WTC11 (cell line): ENCODE measurements around the gene BOLL.

ENCODE experiments used
- RELA ChIP-seq: sonication (generic); formaldehyde crosslinking; IDR thresholded peaks from 2 replicates; pipeline ENCODE4 v1.8.1; 2022; ENCODE audit warnings: missing genetic modification reagents, mild to moderate bottlenecking, borderline replicate concordance
- ZNF138 ChIP-seq: sonication (generic); formaldehyde crosslinking; conservative IDR thresholded peaks from 2 replicates; pipeline ENCODE4 v1.8.1; 2022; ENCODE audit warnings: mild to moderate bottlenecking, moderate library complexity, missing genetic modification reagents
- TF ChIP-seq, protein P1 (sequence below): fragments of 200-600 bp; IDR thresholded peaks from 2 replicates; pipeline ENCODE4 v1.8.0; 2022; ENCODE audit warnings: antibody characterized with exemption
- TF ChIP-seq, protein P2 (sequence below): sonication (generic); formaldehyde crosslinking; IDR thresholded peaks from 2 replicates; pipeline ENCODE4 v1.8.0; 2022; ENCODE audit warnings: mild to moderate bottlenecking, missing genetic modification reagents
- TF ChIP-seq, protein P3 (sequence below): sonication (generic); formaldehyde crosslinking; IDR thresholded peaks from 2 replicates; pipeline ENCODE4 v1.8.1; 2023; ENCODE audit warnings: mild to moderate bottlenecking, missing genetic modification reagents

DNA sequence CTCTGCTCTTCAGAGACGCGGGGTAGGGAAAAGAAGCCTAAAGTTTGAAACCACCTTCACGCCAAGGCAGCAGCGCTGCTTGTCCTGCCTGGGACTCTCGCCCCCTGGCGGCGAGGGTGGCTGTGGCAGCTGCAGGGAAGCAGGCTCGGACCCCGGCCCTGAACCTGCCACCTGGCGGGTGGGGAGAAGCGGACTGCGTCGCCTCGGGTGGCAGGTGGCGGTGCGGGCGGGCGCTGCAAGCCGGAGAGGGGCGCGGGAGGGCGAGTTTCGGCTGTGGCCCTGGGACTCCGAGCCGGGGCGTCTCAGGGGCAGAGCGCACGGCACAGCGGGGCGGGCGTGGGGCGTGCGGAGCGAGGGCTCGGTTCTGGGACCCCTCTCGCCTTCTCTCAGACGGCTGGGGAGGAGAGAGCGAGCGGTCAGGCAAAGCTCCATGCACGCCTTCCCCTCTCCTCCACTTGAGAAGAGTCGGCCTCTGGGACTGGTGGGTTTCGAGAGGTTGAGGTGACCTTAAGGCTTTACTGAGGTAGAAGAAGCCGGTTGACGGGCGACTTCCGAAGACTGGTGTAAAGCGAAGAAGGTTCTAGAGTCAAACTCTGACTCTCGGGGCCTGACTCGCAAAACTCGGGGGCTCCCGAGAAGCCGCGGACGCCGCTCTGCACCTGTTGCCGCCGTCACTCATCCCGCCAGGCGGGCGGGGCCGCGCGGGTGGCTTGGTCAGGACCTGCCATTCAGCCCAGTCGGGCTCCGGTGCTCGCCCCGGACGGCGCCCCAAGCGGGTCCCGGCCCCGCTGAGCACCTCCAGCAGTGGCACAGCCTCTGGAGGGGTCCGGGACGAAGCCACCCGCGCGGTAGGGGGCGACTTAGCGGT lies 1.1 kb upstream of the BOLL start:
- peak; percentile 86; the same call in 1 of the 2 replicates for TF ChIP-seq ZNF138 (CRISPR knock-in tag)
- TF ChIP-seq, protein P1, sequence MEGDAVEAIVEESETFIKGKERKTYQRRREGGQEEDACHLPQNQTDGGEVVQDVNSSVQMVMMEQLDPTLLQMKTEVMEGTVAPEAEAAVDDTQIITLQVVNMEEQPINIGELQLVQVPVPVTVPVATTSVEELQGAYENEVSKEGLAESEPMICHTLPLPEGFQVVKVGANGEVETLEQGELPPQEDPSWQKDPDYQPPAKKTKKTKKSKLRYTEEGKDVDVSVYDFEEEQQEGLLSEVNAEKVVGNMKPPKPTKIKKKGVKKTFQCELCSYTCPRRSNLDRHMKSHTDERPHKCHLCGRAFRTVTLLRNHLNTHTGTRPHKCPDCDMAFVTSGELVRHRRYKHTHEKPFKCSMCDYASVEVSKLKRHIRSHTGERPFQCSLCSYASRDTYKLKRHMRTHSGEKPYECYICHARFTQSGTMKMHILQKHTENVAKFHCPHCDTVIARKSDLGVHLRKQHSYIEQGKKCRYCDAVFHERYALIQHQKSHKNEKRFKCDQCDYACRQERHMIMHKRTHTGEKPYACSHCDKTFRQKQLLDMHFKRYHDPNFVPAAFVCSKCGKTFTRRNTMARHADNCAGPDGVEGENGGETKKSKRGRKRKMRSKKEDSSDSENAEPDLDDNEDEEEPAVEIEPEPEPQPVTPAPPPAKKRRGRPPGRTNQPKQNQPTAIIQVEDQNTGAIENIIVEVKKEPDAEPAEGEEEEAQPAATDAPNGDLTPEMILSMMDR: peak; percentile 93
- TF ChIP-seq, protein P2, sequence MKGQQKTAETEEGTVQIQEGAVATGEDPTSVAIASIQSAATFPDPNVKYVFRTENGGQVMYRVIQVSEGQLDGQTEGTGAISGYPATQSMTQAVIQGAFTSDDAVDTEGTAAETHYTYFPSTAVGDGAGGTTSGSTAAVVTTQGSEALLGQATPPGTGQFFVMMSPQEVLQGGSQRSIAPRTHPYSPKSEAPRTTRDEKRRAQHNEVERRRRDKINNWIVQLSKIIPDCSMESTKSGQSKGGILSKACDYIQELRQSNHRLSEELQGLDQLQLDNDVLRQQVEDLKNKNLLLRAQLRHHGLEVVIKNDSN (CRISPR knock-in tag): peak; percentile 56; the same call in 1 of the 2 replicates
- peak; percentile 72; the same call in 1 of the 2 replicates for TF ChIP-seq RELA
- TF ChIP-seq, protein P3, sequence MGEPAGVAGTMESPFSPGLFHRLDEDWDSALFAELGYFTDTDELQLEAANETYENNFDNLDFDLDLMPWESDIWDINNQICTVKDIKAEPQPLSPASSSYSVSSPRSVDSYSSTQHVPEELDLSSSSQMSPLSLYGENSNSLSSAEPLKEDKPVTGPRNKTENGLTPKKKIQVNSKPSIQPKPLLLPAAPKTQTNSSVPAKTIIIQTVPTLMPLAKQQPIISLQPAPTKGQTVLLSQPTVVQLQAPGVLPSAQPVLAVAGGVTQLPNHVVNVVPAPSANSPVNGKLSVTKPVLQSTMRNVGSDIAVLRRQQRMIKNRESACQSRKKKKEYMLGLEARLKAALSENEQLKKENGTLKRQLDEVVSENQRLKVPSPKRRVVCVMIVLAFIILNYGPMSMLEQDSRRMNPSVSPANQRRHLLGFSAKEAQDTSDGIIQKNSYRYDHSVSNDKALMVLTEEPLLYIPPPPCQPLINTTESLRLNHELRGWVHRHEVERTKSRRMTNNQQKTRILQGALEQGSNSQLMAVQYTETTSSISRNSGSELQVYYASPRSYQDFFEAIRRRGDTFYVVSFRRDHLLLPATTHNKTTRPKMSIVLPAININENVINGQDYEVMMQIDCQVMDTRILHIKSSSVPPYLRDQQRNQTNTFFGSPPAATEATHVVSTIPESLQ (CRISPR knock-in tag): no peak
